T-cell (primary cell): ENCODE data around the gene CASR. TPM values are rescaled to one million over a fixed set of nuclear protein-coding genes. Genes with fewer than 3 reads are reported as not detected.
A peak's percentile ranks its signal among the peaks of the same experiment; 100 is the strongest.

Source experiments
- ATAC-seq, 4 experiments: fragments of 200-7000 bp in 3 of 4; fragments of 150-1000 bp in 1 of 4; cut with Tn5 transposase; replicated peaks in 1 of 4; 1 replicate in 3 of 4; 2 replicates in 1 of 4; pipeline ENCODE4 v1.10.0; 2021; ENCODE audit warnings: moderate library complexity in 3 of 4, mild to moderate bottlenecking in 2 of 4, moderate number of reproducible peaks in 1 of 4
- CTCF ChIA-PET, 2 donors: fragments of 300-600 bp; sonication (Branson Sonifier 250); formaldehyde crosslinking; loops; one replicate each; lab custom pipeline; 2022; ENCODE audit warnings: antibody characterized with exemption in 2 of 2; lab: Charles Lee
- POLR2A ChIA-PET, 2 donors: fragments of 300-600 bp; sonication (Branson Sonifier 250); formaldehyde crosslinking; loops; one replicate each; lab custom pipeline; 2022; ENCODE audit warnings: antibody characterized with exemption in 2 of 2; lab: Charles Lee
- DNase-seq, 35 experiments: peaks; one replicate each; pipeline versions ENCODE4 v3.0.0 to v3.0.0-alpha.2; 2013 to 2023
- H3K27ac ChIP-seq: one replicate; pipeline ENCODE4 v1.5.1; 2013; ENCODE audit warnings: low read length
- H3K27me3 ChIP-seq, 2 experiments: replicated peaks in 1 of 2; 1 replicate in 1 of 2; 2 replicates in 1 of 2; pipeline versions ENCODE4 v1.6.1 to v1.7.0; 2013; ENCODE audit warnings: low read length in 1 of 2, mixed read lengths in 1 of 2; ENCODE audit not compliant: control insufficient read depth in 2 of 2, insufficient read depth in 2 of 2; ENCODE audit errors: extremely low read depth in 1 of 2
- H3K36me3 ChIP-seq, 2 donors: 1 replicate in 1 of 2; 2 replicates in 1 of 2; pipeline versions ENCODE4 v1.6.1 to v1.7.0; 2013; ENCODE audit warnings: low read length in 1 of 2; ENCODE audit not compliant: control insufficient read depth in 2 of 2, insufficient read depth in 1 of 2; ENCODE audit errors: extremely low read depth in 1 of 2
- H3K4me1 ChIP-seq, 2 experiments: 1 replicate in 1 of 2; 2 replicates in 1 of 2; pipeline versions ENCODE4 v1.6.1 to v1.7.0; 2013; ENCODE audit warnings: low read length in 2 of 2, mixed read lengths in 1 of 2; ENCODE audit not compliant: insufficient read depth in 2 of 2, control insufficient read depth in 1 of 2; ENCODE audit errors: extremely low read depth in 1 of 2
- H3K4me3 ChIP-seq, 2 donors: 1 replicate in 1 of 2; 2 replicates in 1 of 2; pipeline versions ENCODE4 v1.5.1 to v1.7.0; 2013; ENCODE audit warnings: mild to moderate bottlenecking in 2 of 2, low read length in 1 of 2, moderate library complexity in 1 of 2; ENCODE audit not compliant: control insufficient read depth in 1 of 2; ENCODE audit errors: extremely low read depth in 1 of 2
- H3K9me3 ChIP-seq: 2 replicates; pipeline ENCODE4 v1.7.0; 2013
- H3K27ac Mint-ChIP-seq, 2 donors: one replicate each; pipeline ENCODE4 v1.8.0; 2020 to 2021; ENCODE audit warnings: mild to moderate bottlenecking in 2 of 2, mixed read lengths in 2 of 2
- H3K27me3 Mint-ChIP-seq, 2 donors: one replicate each; pipeline ENCODE4 v1.8.0; 2021 to 2022; ENCODE audit warnings: mixed read lengths in 2 of 2
- H3K36me3 Mint-ChIP-seq: one replicate; pipeline ENCODE4 v1.8.0; 2021; ENCODE audit warnings: mixed read lengths
- H3K4me1 Mint-ChIP-seq, 3 donors: one replicate each; pipeline ENCODE4 v1.8.0; 2020 to 2022; ENCODE audit warnings: mixed read lengths in 3 of 3, mild to moderate bottlenecking in 1 of 3
- H3K4me3 Mint-ChIP-seq, 3 donors: one replicate each; pipeline ENCODE4 v1.8.0; 2020 to 2022; ENCODE audit warnings: mild to moderate bottlenecking in 3 of 3, mixed read lengths in 3 of 3, moderate library complexity in 3 of 3
- H3K9me3 Mint-ChIP-seq, 3 donors: one replicate each; pipeline ENCODE4 v1.8.0; 2020 to 2022; ENCODE audit warnings: mixed read lengths in 3 of 3
- WGBS: methylation state at CpG from one replicate; pipeline ENCODE4 v1.1.5; 2013; ENCODE audit warnings: missing lambda C conversion rate; ENCODE audit not compliant: insufficient coverage; 5-methylcytosine and 5-hydroxymethylcytosine counted together
- total RNA-seq, 35 experiments: library from RNA in 6 of 35; stranded (reverse) in 6 of 35; fragments of 120-200 nt in 1 of 35; gene quantifications; one replicate each; pipeline versions ENCODE4 v1.2.1 to v1.2.4 and lab custom pipeline; 2013 to 2026

The CASR gene
- total RNA-seq, 5 donors from 2014 or later (not counting 1 experiment from before 2014, with no cell fraction given), result 0.03 to 0.21 TPM; not detected in 3

DNA sequence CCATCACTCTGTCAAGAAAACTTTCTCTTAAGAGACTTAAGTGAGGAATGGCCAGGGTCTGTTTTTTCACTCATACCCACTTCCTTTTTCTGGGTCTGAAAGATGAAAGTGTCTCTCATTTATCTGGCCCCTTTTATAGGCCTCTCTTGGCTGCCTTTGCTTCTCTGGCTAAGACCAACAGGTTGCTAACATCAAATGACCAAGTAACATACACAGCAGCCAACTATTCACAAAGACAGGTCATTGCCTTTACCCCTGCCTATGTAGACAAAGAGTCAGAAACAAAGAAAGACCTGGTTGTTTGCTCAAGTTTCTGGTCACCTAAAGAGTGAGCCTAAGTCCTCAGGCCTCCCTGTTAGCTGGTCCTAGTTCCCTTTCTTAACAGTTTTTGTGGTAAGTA, 117.6 kb downstream of the CASR start:
- Mint-ChIP-seq H3K4me1 (peaks cover 0 to 17% (median 12%) of the 10 kb centered on the region in 3 donors), H3K4me3 (no peak overlapping the region), H3K36me3 (no peaks in the 10 kb centered on the region), H3K9me3 (peaks cover 0 to 4% (median 0%) of the 10 kb centered on the region in 3 donors), H3K27me3 (peaks cover 0 to 4% of the 10 kb centered on the region in 2 donors), H3K27ac (no peak overlapping the region)
- Histone ChIP-seq H3K27me3 (no peaks in the 10 kb centered on the region), H3K27ac (no peak overlapping the region), H3K36me3 (no peaks in the 10 kb centered on the region), H3K4me1 (no peaks in the 10 kb centered on the region), H3K4me3 (no peak overlapping the region), H3K9me3 (no peaks in the 10 kb centered on the region)
- DNase-seq (no peak), ATAC-seq (no peak)
- ChIA-PET POLR2A (no interaction called here), CTCF (interaction anchor here in 1 of 2 donors (1.0 to 2.5 kb wide), 3 partner anchors 199 to 201 kb away, joined by 3 to 45 read pairs (median 5); no protein-coding TSS in a partner anchor)

DNA sequence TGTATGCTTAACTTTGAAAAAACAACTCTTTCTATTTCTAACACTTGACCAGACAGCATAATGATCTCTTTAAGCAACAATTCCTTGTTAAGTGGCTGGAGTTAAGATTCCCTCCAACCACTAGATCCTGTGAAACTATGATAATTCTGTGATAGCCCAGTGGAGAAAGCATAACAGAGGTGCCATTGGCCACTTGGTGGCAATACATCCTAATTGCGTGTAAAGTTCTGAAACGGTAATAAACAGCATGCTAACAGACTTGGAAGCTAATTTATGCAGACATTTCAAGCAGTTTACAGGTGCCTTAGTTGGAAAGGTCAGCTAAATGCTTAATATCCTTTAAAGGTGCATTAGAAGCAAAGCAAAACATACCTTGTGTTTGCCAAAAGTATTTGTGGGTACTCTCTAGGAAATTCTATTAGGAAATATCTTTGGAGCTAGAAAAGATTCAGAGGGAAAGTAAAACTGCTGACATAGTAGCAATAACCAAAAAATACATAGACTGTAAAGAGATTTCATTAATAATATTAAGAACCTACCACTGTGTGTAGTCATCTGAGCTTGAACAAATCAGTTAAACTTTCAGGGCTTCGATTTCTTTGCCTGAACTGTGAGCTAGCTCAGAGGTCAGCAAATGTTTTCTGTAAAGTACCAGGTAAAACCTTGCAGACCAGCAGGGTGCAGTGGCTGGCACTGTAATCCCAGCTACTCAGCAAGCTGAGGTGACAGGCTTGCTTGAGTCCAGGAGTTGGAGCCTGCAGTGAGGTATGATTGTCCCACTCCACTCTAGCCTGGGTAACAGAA, 122.6 kb downstream of the CASR start:
- H3K27ac ChIP-seq, result no peak overlapping the region
- no peaks in the 10 kb centered on the region for H3K27me3 ChIP-seq
- H3K4me3 ChIP-seq, result no peak overlapping the region
- no peaks in the 10 kb centered on the region for H3K9me3 Mint-ChIP-seq
- H3K9me3 ChIP-seq, result no peaks in the 10 kb centered on the region
- H3K27ac Mint-ChIP-seq, result no peak overlapping the region
- ChIA-PET POLR2A (no interaction called here), CTCF (interaction anchor here (0.7 to 1.4 kb wide), 4 partner anchors 12 to 204 kb away, joined by 3 to 5 read pairs (median 4); no protein-coding TSS in a partner anchor)
- peaks cover 0 to 6% of the 10 kb centered on the region in 2 donors for H3K27me3 Mint-ChIP-seq
- H3K4me1 Mint-ChIP-seq, result no peaks in the 10 kb centered on the region
- ATAC-seq (peak in 1 of 4 experiments; percentile 48), DNase-seq (no peak)
- no peaks in the 10 kb centered on the region for H3K36me3 Mint-ChIP-seq
- no peaks in the 10 kb centered on the region for H3K4me1 ChIP-seq
- no peaks in the 10 kb centered on the region for H3K36me3 ChIP-seq
- 58% methylated on average over 3 of the region's 3 CpGs for WGBS
- no peak overlapping the region for H3K4me3 Mint-ChIP-seq

DNA sequence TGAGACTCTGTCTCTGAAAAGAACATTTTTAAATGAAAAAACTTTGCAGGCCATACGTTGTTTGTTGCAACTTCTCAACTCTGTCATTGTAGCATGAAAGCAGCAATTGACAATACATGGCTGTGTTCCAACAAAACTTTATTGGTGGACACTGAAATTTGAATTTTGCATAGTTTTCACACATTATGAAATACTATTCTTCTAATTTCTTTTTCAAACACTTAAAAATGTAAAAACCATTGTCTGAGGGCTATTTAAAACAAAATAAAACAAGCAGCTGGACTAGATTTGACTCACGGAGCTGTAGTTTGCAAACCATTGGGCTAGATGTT, 123.1 kb downstream of the CASR start:
- Histone ChIP-seq H3K4me3 (no peak overlapping the region), H3K27ac (no peak overlapping the region), H3K9me3 (no peaks in the 10 kb centered on the region), H3K36me3 (no peaks in the 10 kb centered on the region), H3K4me1 (no peaks in the 10 kb centered on the region), H3K27me3 (no peaks in the 10 kb centered on the region)
- CTCF ChIA-PET, result interaction anchor here (0.7 to 1.4 kb wide), 5 partner anchors 13 to 760 kb away, joined by 3 to 5 read pairs (median 4); no protein-coding TSS in a partner anchor
- Mint-ChIP-seq H3K9me3 (no peaks in the 10 kb centered on the region), H3K27me3 (peaks cover 0 to 6% of the 10 kb centered on the region in 2 donors), H3K27ac (no peak overlapping the region), H3K4me3 (no peak overlapping the region), H3K4me1 (no peaks in the 10 kb centered on the region), H3K36me3 (no peaks in the 10 kb centered on the region)
- WGBS, result no CpG with 5 or more reads among the region's 2 CpGs
- POLR2A ChIA-PET, result no interaction called here
- DNase-seq (no peak), ATAC-seq (no peak)

GRCh38 chr3:122307094-122307687, 123.7 kb downstream of the CASR start:
- WGBS, result 100% methylated on average over 1 of the region's 4 CpGs
- no peak overlapping the region for H3K4me3 ChIP-seq
- H3K27me3 Mint-ChIP-seq, result peaks cover 0 to 6% of the 10 kb centered on the region in 2 donors
- ChIA-PET POLR2A (no interaction called here), CTCF (interaction anchor here (0.5 to 1.4 kb wide), 6 partner anchors 8 to 760 kb away, joined by 3 to 5 read pairs (median 4); no protein-coding TSS in a partner anchor)
- no peak overlapping the region for H3K27ac Mint-ChIP-seq
- H3K9me3 Mint-ChIP-seq, result no peaks in the 10 kb centered on the region
- no peaks in the 10 kb centered on the region for H3K4me1 Mint-ChIP-seq
- no peaks in the 10 kb centered on the region for H3K36me3 Mint-ChIP-seq
- H3K27ac ChIP-seq, result no peak overlapping the region
- DNase-seq (no peak), ATAC-seq (no peak)
- H3K4me1 ChIP-seq, result no peaks in the 10 kb centered on the region
- H3K36me3 ChIP-seq, result no peaks in the 10 kb centered on the region
- no peak overlapping the region for H3K4me3 Mint-ChIP-seq
- no peaks in the 10 kb centered on the region for H3K9me3 ChIP-seq
- H3K27me3 ChIP-seq, result no peaks in the 10 kb centered on the region

DNA sequence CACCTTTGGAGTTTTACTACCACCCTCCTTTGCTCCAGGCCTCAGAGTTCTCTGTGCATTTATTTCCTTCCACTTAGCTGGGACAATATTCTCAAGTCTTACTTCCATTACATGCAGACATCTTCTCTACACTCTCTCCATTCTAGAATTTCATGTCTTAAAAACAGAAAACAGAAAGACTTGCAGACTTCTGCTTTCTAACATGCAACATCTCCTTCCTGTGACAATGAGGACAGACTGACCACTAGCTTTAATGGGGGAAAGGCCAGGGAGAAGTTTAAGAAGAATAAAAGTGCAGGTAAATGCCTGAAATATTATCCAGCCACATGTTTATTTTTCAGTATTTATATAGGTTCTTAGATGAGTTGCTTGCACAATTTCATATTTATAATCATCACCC, 124.5 kb downstream of the CASR start:
- Histone ChIP-seq H3K36me3 (no peaks in the 10 kb centered on the region), H3K4me1 (no peaks in the 10 kb centered on the region), H3K9me3 (no peaks in the 10 kb centered on the region), H3K27me3 (no peaks in the 10 kb centered on the region), H3K27ac (no peak overlapping the region), H3K4me3 (no peak overlapping the region)
- Mint-ChIP-seq H3K36me3 (no peaks in the 10 kb centered on the region), H3K27ac (no peak overlapping the region), H3K9me3 (no peaks in the 10 kb centered on the region), H3K27me3 (peaks cover 0 to 6% of the 10 kb centered on the region in 2 donors), H3K4me3 (no peak overlapping the region), H3K4me1 (peaks cover 4 to 5% (median 5%) of the 10 kb centered on the region in 3 donors)
- no peak for ATAC-seq
- ChIA-PET CTCF (interaction anchor here in 1 of 2 donors (0.6 kb wide), 1 partner anchor 86 kb away, joined by 3 read pairs; no protein-coding TSS in a partner anchor), POLR2A (no interaction called here)
- DNase-seq, result no peak

DNA sequence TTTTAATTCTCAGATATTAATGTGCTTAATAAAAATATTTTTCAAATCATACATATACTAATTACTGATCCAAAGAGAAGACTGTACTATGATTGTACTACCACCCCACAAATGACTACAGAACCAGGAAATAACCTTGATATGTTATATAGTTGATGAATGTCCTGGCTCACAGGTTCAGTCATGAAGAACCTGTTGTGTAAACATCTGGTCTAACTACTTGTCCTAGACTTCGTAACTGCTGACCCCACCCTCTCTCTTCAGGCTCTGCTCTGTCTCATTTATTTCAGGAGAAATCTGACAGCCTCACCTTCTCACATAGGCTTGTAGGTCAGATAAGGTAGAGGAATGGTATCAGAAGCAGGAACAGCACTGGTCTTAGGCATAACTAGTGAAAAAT, 126.9 kb downstream of the CASR start:
- ATAC-seq, result no peak
- H3K9me3 Mint-ChIP-seq, result no peaks in the 10 kb centered on the region
- ChIA-PET CTCF (interaction anchor here in 1 of 2 donors (0.6 kb wide), 1 partner anchor 1710 kb away, joined by 6 read pairs; no protein-coding TSS in a partner anchor), POLR2A (no interaction called here)
- H3K4me1 Mint-ChIP-seq, result peaks cover 7 to 12% (median 8%) of the 10 kb centered on the region in 3 donors
- no peak overlapping the region for H3K4me3 Mint-ChIP-seq
- peaks cover 0 to 4% of the 10 kb centered on the region in 2 donors for H3K27me3 Mint-ChIP-seq
- no peak overlapping the region for H3K27ac ChIP-seq
- H3K4me3 ChIP-seq, result no peak overlapping the region
- H3K36me3 ChIP-seq, result no peaks in the 10 kb centered on the region
- WGBS, result no CpG with 5 or more reads among the region's 1 CpG
- DNase-seq, result no peak
- H3K36me3 Mint-ChIP-seq, result no peaks in the 10 kb centered on the region
- H3K27me3 ChIP-seq, result peaks cover 0 to 5% of the 10 kb centered on the region in 2 experiments
- no peaks in the 10 kb centered on the region for H3K9me3 ChIP-seq
- H3K4me1 ChIP-seq, result no peaks in the 10 kb centered on the region
- H3K27ac Mint-ChIP-seq, result no peak overlapping the region
